ENCODE data around the gene OTUD7B. TPM values are rescaled to one million over a fixed set of nuclear protein-coding genes. Genes with fewer than 3 reads are reported as not detected.

The OTUD7B gene
- total and polyA plus RNA-seq, 2 donors from 2014 or later: 3.4 to 28.1 TPM

GRCh38 chr1:149903836-149904491 is 106.6 kb downstream of the OTUD7B start:
- Histone ChIP-seq H3K9me3 (ENCODE audit: control insufficient read depth in 2 of 3, insufficient read depth in 1 of 3, low read length in 3 of 3) (no peaks in the 10 kb centered on the region), H3K36me3 (ENCODE audit: control insufficient read depth in 2 of 3, insufficient read depth in 3 of 3, low read length in 3 of 3) (no peaks in the 10 kb centered on the region), H3K9ac (ENCODE audit: low read length in 3 of 3) (no peak overlapping the region), H3K27ac (ENCODE audit: low read depth in 2 of 2, low read length in 2 of 2) (no peak overlapping the region), H3K4me3 (ENCODE audit: low read length in 3 of 3) (no peak overlapping the region), H3K27me3 (ENCODE audit: control insufficient read depth, insufficient read depth, low read length) (no peaks in the 10 kb centered on the region), H3K4me1 (ENCODE audit: control insufficient read depth in 2 of 3, insufficient read depth in 2 of 3, low read depth in 1 of 3, low read length in 3 of 3) (peaks cover 0 to 6% (median 6%) of the 10 kb centered on the region in 3 donors)
- intact Hi-C loops (cut with DNase I): no loop called here
- FAIRE-seq: no peak
- DNase-seq: no peak
- no peak for TF ChIP-seq CTCF (IDR thresholded peaks at IDR 0.05; ENCODE audit: borderline replicate concordance, extremely low read depth, insufficient read depth)

GRCh38 chr1:149899460-149900284 is 110.9 kb downstream of the OTUD7B start, which contains the start of gene BOLA1:
Gene BOLA1 (plus strand): TSS chr1:149899568. CDS start chr1:149900060, 492 bp downstream.
- FAIRE-seq: peak; percentile 55
- no peak for TF ChIP-seq CTCF (IDR thresholded peaks at IDR 0.05; ENCODE audit: borderline replicate concordance, extremely low read depth, insufficient read depth)
- intact Hi-C loops (cut with DNase I): no loop called here
- Histone ChIP-seq H3K9ac (ENCODE audit: low read length in 3 of 3) (peak within 1 kb of the TSS; percentile 65 to 85 (median 76)), H3K27me3 (ENCODE audit: control insufficient read depth, insufficient read depth, low read length) (no peaks in the 10 kb centered on the region), H3K36me3 (ENCODE audit: control insufficient read depth in 2 of 3, insufficient read depth in 3 of 3, low read length in 3 of 3) (no peaks in the 10 kb centered on the region), H3K9me3 (ENCODE audit: control insufficient read depth in 2 of 3, insufficient read depth in 1 of 3, low read length in 3 of 3) (no peaks in the 10 kb centered on the region), H3K4me1 (ENCODE audit: control insufficient read depth in 2 of 3, insufficient read depth in 2 of 3, low read depth in 1 of 3, low read length in 3 of 3) (peaks cover 0 to 6% (median 6%) of the 10 kb centered on the region in 3 donors), H3K27ac (ENCODE audit: low read depth in 2 of 2, low read length in 2 of 2) (peak within 1 kb of the TSS; percentile 90), H3K4me3 (ENCODE audit: low read length in 3 of 3) (peak within 1 kb of the TSS; percentile 79 to 83 (median 80))
- DNase-seq: peak; percentile 95 to 98 (median 97)

- Histone ChIP-seq H3K4me1 (ENCODE audit: control insufficient read depth in 2 of 3, insufficient read depth in 2 of 3, low read depth in 1 of 3, low read length in 3 of 3) (peaks cover 0 to 6% (median 6%) of the 10 kb centered on the region in 3 donors), H3K27me3 (ENCODE audit: control insufficient read depth, insufficient read depth, low read length) (no peaks in the 10 kb centered on the region), H3K9ac (ENCODE audit: low read length in 3 of 3) (no peak overlapping the region), H3K27ac (ENCODE audit: low read depth in 2 of 2, low read length in 2 of 2) (no peak overlapping the region), H3K9me3 (ENCODE audit: control insufficient read depth in 2 of 3, insufficient read depth in 1 of 3, low read length in 3 of 3) (no peaks in the 10 kb centered on the region), H3K36me3 (ENCODE audit: control insufficient read depth in 2 of 3, insufficient read depth in 3 of 3, low read length in 3 of 3) (no peaks in the 10 kb centered on the region), H3K4me3 (ENCODE audit: low read length in 3 of 3) (no peak overlapping the region)
- intact Hi-C loops (cut with DNase I): no loop called here
- DNase-seq (no peak), FAIRE-seq (no peak)
- TF ChIP-seq CTCF (IDR thresholded peaks at IDR 0.05; ENCODE audit: borderline replicate concordance, extremely low read depth, insufficient read depth): no peak
Observed at GRCh38 chr1:149896575-149896974, 114.0 kb downstream of the OTUD7B start.
